DND-41 (cell line): ENCODE results near the gene NINL.

ENCODE experiments used
- CTCF ChIP-seq: IDR thresholded peaks from 2 replicates; pipeline ENCODE4 v1.5.1; 2012; ENCODE audit warnings: borderline replicate concordance, low read length, moderate library complexity, mild to moderate bottlenecking; ENCODE audit not compliant: poor library complexity, severe bottlenecking; ENCODE audit errors: extremely low read depth
- EZH2 ChIP-seq: IDR thresholded peaks from 3 replicates; pipeline ENCODE4 v1.6.1; 2012; ENCODE audit warnings: borderline replicate concordance, low read depth, mild to moderate bottlenecking, moderate library complexity, low read length, inconsistent platforms; ENCODE audit not compliant: severe bottlenecking

DNA sequence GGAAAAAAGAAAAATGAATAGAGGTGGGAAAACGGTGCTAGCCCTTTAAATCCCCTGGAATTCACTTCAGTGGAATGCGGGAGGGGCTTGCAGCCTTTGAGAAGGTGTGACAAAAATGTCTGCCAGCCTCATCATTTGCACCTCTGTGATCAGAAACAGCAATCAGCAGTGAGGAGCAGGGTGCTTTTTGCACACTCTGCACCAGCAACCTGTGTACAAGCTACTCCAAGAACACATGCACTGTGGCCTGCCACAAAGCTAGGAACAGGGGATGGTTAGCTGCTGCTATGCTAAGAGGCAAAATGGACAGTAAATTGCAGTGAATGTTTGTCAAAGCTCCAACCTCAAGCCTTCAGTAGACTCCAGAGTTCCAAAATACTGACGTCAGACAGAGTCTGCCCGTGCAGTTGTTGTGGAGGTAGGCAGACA, 148.2 kb downstream of the NINL start:
- TF ChIP-seq EZH2 = no peak
- no peak for TF ChIP-seq CTCF
